ENCODE measurements around the gene DHX34. TPM values are rescaled to one million over a fixed set of nuclear protein-coding genes. Genes with fewer than 3 reads are reported as not detected.

The DHX34 gene
- total and polyA plus RNA-seq, 9 of the 15 experiments (the other 6 are each of a cell fraction or from before 2014, with no cell fraction given), result 0.36 to 42.0 (median 15.0) TPM

- TF ChIP-seq SAFB (IDR thresholded peaks at IDR 0.05; ENCODE audit: borderline replicate concordance, low read depth, low read length) (no peak), ZNF589 (CRISPR knock-in tag; IDR thresholded peaks at IDR 0.05; ENCODE audit: low read depth) (peak; percentile 81), ZNF124 (CRISPR knock-in tag; IDR thresholded peaks at IDR 0.05) (no peak), CHAMP1 (IDR thresholded peaks at IDR 0.05) (no peak), TEAD4 (IDR thresholded peaks at IDR 0.05; ENCODE audit: low read length) (no peak), TEAD4 (CRISPR knock-in tag; IDR thresholded peaks at IDR 0.05; ENCODE audit: borderline replicate concordance) (no peak), RERE (CRISPR knock-in tag; IDR thresholded peaks at IDR 0.05; ENCODE audit: borderline replicate concordance) (no peak), BRD4 (IDR thresholded peaks at IDR 0.05) (no peak), MLLT1 (IDR thresholded peaks at IDR 0.05) (no peak; a peak in 1 of 4 replicates), ZZZ3 (IDR thresholded peaks at IDR 0.05) (no peak), ETS1 (conservative IDR thresholded peaks at IDR 0.05; ENCODE audit: control insufficient read depth, low read depth, low read length) (no peak), POLR3G (IDR thresholded peaks at IDR 0.05; ENCODE audit: extremely low read depth, insufficient read length, insufficient replicate concordance) (no peak), MYNN (IDR thresholded peaks at IDR 0.05) (no peak; the same call in 1 of the 2 replicates), MYNN (CRISPR knock-in tag; IDR thresholded peaks at IDR 0.05) (no peak), ZNF740 (CRISPR knock-in tag; IDR thresholded peaks at IDR 0.05) (no peak), ZNF740 (tag; IDR thresholded peaks at IDR 0.05) (no peak)
Observed at GRCh38 chr19:47315125-47315821, 33.8 kb upstream of the DHX34 start (continued).
